GM18505 (cell line): ENCODE results near the gene MRPL24.

Experiments used
- ATAC-seq: cut with Tn5 transposase; IDR thresholded peaks from one replicate; pipeline ENCODE4 v1.9.1; 2021; ENCODE audit not compliant: unreplicated experiment
- POLR2A ChIP-seq: IDR thresholded peaks from 4 replicates; pipeline ENCODE4 v1.6.1; 2011; ENCODE audit warnings: borderline replicate concordance; ENCODE audit not compliant: insufficient read depth, insufficient read length; ENCODE audit errors: extremely low read depth

Gene MRPL24

DNA sequence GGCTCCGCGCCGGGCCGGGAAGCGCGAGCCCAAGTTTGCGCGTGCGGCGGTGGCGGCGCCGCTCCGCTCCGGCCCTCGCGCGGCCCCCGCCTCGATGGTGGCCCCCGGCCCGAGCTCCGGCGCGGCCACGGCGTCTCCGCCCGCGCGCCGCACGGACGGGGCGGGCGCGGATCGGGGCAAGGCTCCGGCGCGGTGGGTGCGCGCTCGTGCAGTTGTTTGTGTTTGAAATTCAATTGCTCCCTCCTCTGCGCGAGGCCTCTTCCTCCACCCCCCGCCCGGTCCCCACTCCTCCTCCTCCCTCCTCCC is 10.5 kb upstream of the MRPL24 start, which contains the start of gene HDGF:
Gene HDGF (minus strand): TSS at position 225 of the 306 bp plus-strand sequence. CDS start 246 bp downstream, outside the sequence.
- TF ChIP-seq POLR2A: no peak
- no peak for ATAC-seq

DNA sequence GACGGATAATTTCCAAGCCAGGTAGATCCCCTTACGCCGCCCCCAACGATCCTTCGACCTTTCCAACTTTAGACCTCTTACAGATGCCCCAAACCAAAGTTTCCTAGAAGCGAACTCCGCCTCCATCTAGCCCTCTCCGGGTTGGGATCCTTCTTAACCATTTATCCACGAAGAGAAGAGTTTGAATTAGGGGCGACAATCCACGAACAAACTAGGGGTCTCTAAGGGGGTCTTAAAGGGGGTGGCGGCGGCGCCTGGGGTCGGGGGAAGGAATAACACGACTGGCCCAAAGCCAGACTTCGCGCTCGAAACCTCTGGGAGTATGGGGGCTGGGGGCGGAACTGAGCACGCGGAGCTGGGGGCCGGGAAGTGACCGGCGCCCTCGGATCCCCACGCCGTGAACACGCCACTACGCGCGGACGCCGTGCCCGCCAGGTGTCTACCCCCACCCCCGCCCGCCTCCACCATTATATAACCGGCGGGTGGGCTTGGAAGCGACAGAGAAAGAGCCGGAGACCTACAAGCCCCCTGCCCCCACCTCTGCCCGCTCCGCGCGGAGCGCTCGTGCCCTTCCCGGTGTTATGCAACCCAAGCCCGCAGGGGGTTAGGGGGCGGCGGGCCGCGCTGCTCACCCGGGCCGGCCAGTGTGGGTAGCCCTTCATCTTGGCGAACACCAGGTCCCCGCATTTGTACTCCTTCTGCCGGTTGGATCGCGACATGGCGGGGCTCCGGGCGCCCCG is 10.0 kb upstream of the MRPL24 start:
- peak; percentile 10 for ATAC-seq
- TF ChIP-seq POLR2A: no peak

DNA sequence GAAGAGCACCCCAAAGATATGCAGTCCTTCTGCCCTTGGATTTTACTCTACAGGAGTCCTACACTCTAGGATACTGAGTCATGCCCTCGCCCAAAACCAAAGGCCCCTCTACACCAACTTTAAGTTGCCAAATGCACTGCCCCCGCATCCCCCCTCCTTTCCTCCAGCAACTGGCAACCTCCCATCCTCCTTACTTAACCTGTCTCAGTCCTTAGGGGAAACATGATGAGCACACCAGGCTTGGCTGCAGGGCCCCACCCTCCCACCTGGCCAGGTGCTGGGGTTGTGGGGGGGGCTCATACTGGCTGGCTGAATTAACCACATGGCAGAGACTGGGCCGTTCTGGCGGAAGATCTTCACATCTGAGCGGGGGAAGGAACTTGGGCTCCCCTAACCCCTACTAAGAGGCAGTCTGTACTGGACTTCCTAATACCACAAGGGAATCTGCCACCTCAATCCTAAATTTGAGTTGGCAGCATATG is 9.3 kb upstream of the MRPL24 start:
- ATAC-seq: no peak
- no peak for TF ChIP-seq POLR2A

DNA sequence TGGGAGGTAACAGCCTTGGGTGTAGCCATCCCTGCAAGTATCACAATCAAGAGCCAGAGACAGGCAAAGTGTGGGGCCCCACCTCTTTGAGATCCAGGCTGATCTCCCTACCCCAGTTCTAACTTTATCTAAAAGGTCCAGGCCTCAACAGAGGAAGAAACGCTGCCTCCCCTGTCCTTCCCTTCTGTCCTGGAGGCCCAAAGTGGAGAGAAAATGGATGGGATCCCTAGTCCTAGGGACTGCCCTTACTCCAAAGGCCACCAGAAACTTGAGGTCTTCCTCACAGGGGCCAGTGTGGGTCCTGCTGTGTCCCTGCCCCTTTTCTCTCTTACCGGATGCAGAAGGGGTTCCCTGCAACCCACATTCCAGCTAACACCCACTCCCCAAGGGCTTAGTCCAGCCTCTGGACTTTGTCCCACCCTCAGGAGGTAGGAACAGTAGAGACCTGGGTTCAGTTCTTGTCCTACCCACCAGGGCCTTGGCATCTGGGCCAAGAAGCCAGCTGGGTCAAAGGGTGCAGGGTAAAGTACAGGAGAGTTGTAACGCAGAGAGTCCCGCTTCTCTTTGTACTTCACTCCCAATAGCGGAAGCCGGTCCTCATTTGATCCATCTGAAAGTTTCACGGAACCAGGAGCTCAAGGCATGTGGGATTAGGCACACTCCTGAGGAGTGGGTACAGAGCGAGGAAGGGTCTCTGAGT is 8.7 kb upstream of the MRPL24 start:
- no peak for TF ChIP-seq POLR2A
- no peak for ATAC-seq

DNA sequence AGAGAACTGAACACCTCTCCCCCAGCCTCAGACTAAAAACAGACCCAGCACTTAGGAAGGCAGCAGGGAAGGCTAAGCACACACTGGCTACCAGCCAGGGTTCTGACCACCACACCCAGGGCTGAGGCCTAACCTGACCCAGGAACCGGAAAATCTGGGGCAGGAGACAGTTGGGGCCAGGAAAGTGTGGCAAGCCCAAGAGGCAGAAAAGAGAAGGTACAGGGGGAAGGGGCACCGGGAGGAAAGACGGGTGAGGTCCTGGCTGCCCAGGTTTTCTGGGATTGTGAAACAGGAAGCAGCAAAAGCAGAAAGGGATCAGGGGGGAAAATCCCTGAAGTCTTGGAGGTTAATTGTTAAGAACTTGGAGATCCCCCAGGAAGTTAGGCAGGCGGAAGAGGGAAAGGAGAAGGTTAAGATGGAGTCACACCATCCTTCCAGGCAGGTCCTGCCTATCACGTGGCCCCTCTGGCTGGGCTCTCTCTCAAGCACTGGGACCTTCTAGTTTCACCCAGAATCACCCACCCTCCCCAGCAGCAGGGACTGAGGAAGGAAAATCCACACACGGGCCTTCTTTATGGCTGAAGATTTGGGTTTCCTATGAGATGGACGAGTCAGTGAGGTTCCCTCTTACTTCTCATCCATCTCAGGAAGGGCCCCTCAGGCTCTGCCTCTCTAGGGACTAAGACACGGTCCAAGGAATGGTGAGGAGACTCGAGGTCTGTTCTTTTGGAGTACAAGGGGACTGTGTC is 8.0 kb upstream of the MRPL24 start:
- no peak for ATAC-seq
- peak; percentile 45 for TF ChIP-seq POLR2A

DNA sequence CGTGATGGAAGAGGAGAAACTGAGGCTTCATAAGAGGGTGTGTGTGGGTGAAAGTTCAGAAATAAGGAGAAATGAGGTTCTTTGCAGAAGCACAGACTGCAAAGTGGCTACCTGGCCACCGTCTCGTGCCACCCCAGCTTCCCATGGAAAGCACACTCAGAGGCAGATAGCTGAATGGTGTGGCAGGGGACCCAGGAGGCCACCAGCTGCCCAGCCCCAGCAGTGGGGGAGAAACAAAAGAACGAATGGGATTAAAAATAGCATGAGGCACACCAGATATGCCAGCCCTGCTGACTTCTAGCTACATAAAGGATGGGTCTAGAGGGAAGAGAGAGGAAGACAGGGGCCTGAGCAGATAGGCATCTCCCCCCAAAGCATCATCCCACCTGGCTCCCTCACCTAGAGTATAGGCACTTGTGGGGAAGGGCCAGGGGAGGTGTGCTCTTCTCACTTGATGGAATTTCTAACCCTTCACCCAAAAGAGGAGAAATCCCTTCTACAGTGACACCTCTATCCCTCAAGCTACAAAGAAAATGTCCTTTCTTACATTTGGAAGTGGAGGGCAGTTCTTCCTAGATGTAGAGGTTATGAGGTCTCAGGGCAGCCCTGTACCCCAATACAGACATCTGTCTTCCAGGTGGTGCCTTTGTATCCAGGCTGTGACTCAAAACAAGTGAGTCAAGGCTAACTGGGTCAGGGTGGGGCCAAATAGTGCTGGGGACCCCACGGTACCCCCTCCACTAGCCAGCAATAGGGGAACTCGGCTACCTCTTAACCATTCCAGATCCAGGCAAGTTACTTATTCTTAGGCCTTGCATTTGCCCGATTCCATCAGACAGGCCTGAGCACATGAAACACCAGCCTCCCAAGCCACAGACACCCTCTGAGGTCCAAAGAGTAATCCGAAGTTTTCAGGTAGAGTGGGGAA is 7.1 kb upstream of the MRPL24 start:
- TF ChIP-seq POLR2A: no peak
- no peak for ATAC-seq

DNA sequence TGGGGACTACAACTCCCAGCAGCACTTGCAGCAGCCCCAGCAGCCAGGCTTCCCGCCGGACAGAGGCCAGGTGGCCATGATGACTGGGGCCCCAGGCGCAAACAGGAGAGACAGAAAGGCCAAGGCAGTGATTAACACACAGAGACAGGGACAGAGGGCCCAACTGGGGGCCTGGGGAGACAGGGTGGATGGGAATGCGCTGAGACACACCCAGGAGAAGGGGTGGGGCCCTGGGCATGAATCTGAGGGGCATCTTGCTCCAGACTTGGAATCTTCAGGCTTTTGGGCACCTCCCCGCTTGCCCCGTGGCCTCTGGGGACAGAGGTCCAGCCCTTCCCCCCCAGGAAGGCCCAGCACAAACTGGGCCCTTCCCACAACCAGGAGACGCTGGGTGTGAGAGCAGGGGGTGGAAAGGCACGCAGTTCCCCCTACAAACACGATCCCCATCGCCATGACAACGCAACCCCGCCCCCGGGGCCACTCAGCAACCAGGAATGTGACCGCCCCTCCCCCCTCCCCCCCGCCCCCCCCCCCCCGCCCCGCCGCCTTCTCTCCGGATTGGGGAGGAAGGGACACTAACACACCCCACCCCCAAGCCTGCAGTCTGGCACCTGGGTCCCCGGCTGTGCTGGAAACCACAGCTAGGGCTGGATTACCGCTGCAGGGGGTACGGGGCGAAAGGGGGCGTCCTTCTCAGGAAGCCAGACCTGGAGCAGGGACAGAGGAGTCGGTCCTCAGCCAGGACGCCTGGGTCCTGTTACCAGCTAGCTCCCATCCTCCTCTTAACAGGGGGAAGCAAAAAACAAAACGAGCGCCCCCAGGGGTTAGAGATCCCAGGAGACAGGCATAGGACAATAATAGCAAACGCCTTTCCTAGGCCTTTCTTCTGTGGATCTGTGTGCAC is 6.1 kb upstream of the MRPL24 start:
- no peak for ATAC-seq
- peak; percentile 39 for TF ChIP-seq POLR2A

DNA sequence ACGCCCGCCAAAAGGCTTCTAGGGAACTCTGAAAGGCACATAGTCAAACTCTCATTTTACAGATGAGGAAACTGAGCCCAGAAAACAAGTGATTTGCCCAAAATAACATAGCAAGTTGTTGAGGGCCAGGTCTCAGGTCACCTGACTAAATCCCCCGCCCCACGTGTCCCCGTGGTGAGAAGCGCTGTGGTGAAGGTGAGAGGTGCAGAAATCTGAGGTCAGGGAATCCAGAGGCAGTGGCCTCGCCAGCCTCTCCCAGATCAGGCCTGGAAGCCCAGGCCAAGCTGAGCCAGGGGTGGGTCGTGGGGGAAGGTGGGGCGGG is 5.5 kb upstream of the MRPL24 start:
- no peak for TF ChIP-seq POLR2A
- ATAC-seq: no peak

DNA sequence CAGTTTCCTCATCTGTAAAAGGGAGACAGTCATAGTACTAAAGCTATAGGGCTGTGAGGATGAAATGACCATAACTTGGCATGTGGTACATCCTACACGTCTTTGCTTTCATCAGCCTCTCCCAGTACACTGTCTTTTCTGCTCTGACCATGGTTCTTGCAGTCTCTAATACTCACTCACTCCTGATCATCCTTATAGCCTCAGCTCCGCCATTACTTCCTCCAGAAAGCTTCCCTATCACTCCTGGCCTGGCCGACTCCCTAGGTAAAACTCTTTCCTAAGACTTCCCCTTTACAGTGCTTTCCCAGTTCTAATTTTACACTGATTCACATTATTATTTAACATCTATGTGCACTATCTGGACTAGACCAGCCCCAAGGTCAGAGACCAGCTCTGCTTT is 5.0 kb upstream of the MRPL24 start:
- no peak for ATAC-seq
- TF ChIP-seq POLR2A: no peak

DNA sequence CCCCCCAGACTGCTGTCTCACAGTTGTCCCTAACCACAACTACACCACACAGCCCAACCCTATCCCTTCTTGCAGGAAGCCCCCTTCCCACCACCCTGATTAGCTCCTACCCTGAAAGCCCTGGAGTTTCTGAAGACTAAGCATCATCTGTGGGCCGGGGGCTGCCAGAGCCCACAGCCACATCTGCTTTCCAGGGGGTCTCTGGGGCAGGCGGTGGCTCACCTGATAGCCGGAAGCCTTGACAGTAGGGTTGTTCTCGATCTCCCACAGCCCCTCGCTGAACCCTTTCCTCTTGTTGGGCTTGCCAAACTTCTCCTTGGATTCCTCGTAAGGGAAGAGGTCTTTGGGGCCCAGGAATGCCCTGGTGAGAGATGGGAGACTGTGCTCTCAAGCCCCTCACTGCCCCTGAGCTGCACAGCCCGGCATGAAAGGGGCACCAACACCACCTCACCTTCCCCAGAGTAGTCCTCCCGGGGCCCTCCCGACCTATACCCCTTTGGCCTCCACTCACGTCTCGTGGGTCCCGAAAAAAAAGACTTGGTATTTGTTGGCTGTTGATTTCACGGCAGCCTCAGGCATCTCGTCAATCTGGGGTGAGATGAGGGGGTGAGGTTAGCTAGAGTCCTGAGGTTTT is 4.0 kb upstream of the MRPL24 start:
- no peak for ATAC-seq
- TF ChIP-seq POLR2A: no peak

DNA sequence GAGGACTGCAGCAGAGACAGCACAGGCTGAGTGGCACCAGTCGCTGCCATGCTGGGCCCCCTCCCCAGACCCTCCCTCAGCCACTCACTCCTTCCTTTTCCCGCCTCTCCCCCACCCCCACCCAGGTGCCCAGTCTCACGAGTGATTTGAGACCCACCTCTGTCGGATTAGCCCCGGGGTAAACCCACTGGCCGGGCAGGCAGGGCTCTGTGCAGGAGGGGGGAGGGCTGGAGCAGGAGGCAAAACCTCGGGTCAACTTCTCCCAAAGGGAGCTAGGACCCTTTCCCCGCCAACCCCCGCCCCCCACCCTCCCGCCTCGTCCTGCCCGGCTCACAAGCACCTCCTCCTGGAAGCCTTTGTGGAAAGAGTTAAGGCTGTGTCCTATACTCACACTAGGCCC is 3.5 kb upstream of the MRPL24 start:
- no peak for TF ChIP-seq POLR2A
- ATAC-seq: no peak
